K562 (cell line): ENCODE data around the gene DPP9. TPM values are rescaled to one million over a fixed set of nuclear protein-coding genes. Genes with fewer than 3 reads are reported as not detected.
A peak's percentile ranks its signal among the peaks of the same experiment; 100 is the strongest.

ENCODE experiments used
- GABPB2 ChIP-seq: fragments of 250-450 bp; sonication (Bioruptor Pico); conservative IDR thresholded peaks from 2 replicates; pipeline ENCODE4 v1.5.1; 2021; ENCODE audit warnings: mild to moderate bottlenecking
- KDM1A ChIP-seq, 2 experiments: fragments of 450-650 bp; IDR thresholded peaks; 2 replicates each; pipeline ENCODE4 v1.6.1; 2016; ENCODE audit warnings: mild to moderate bottlenecking in 2 of 2
- PHF21A ChIP-seq: fragments of 450-650 bp; IDR thresholded peaks from 2 replicates; pipeline ENCODE4 v1.6.1; 2017; ENCODE audit warnings: low read depth, borderline replicate concordance
- YY1 ChIP-seq, 3 experiments: IDR thresholded peaks; 2 replicates each; pipeline ENCODE4 v1.6.1; 2011; ENCODE audit warnings: low read length in 2 of 3, mild to moderate bottlenecking in 2 of 3, moderate library complexity in 2 of 3, borderline replicate concordance in 1 of 3, control low read depth in 1 of 3, low read depth in 1 of 3; ENCODE audit not compliant: insufficient read depth in 3 of 3, insufficient replicate concordance in 2 of 3, control insufficient read depth in 1 of 3, insufficient read length in 1 of 3; ENCODE audit errors: extremely low read depth in 1 of 3
- polyA plus RNA-seq, 8 experiments: library from polyadenylated mRNA; depleted of rRNA in 4 of 8; stranded (reverse) in 5 of 8; unstranded in 3 of 8; fragments of >200 nt; fragmentation: Nextera tagmentation in 2 of 8; fragmentation: Illumina TruSeq in 1 of 8; extraction: Ambion mirVana in 2 of 8; extraction: Trizol in 1 of 8; gene quantifications; 2 replicates each; pipeline versions ENCODE4 v1.2.1 to v1.2.3, GENCODE V29; 2011 to 2014; ENCODE audit warnings: inconsistent platforms in 1 of 8, missing spikeins in 1 of 8
- total RNA-seq, 7 experiments: library from RNA; depleted of rRNA in 6 of 7; stranded (reverse); fragments of >200 nt in 6 of 7; fragmentation: Illumina TruSeq in 2 of 7; extraction: Trizol in 2 of 7; gene quantifications; 2 replicates each; pipeline versions ENCODE4 v1.2.1 to v1.2.3, GENCODE V29; 2011 to 2021; ENCODE audit warnings: low replicate concordance in 1 of 7
- TF ChIP-seq, protein P1 (sequence below), 2 experiments: fragments of 450-650 bp; formaldehyde crosslinking in 1 of 2; IDR thresholded peaks; 2 replicates each; pipeline versions ENCODE4 v1.4.0 to v1.6.1; 2014 to 2020; ENCODE audit warnings: mild to moderate bottlenecking in 2 of 2, borderline replicate concordance in 1 of 2, low read depth in 1 of 2
- TF ChIP-seq, protein P2 (sequence below): fragments of 200-800 bp; sonication (Bioruptor generic); IDR thresholded peaks from 2 replicates; pipeline ENCODE4 v1.6.1; 2017; ENCODE audit warnings: missing genetic modification characterization, missing compliant biosample characterization
- TF ChIP-seq, protein P3 (sequence below), 3 experiments: IDR thresholded peaks in 2 of 3; conservative IDR thresholded peaks in 1 of 3; 2 replicates each; pipeline ENCODE4 v1.5.1; 2011 to 2012; ENCODE audit warnings: low read length in 3 of 3, mild to moderate bottlenecking in 3 of 3, control low read depth in 2 of 3, improper control_type of control experiment in 1 of 3, inconsistent platforms in 1 of 3, low read depth in 1 of 3, mixed read lengths in 1 of 3, moderate library complexity in 1 of 3; ENCODE audit not compliant: insufficient read depth in 2 of 3
- TF ChIP-seq, protein P4 (sequence below): sonication (generic); formaldehyde crosslinking; IDR thresholded peaks from 2 replicates; pipeline ENCODE4 v1.8.0; 2022; ENCODE audit warnings: missing genetic modification reagents, mild to moderate bottlenecking, moderate library complexity, borderline replicate concordance
- TF ChIP-seq, protein P5 (sequence below): fragments of 250-450 bp; sonication (Bioruptor Pico); IDR thresholded peaks from 2 replicates; pipeline ENCODE4 v1.4.0; 2020; ENCODE audit warnings: mild to moderate bottlenecking, moderate library complexity, borderline replicate concordance

Gene DPP9
- total and polyA plus RNA-seq, 9 of the 15 experiments (the other 6 are each of a cell fraction or from before 2014, with no cell fraction given), result 0.90 to 66.7 (median 24.5) TPM

DNA sequence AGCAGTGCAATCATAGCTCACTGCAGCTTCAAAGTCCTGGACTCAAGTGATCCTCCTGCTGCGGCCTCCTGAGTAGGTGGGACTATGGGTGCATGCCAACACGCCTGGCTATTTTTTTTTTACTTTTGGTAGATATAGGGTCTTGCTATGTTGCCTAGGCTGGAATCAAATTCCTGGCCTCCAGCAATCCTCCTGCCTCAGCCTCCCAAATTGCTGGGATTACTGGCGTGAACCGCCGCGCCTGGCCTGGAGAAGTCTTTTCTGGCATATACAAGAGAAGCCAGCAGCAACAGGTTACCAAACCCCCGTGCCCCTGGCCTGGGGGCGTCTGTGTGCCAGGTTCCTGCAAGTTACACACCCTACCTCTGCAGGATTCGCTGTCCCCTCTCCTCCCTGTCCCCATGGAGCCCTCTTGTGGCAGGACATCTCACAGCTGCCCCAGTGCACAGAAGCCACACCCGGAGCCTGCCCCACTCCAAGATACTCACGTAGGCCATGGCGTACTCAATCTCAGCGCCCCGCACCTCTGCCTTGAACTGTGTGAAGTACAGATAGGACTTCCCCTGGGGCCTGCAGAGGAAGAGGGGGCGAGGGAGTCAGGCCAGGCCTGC is 63.4 kb downstream of the DPP9 start (continued):
- TF ChIP-seq, protein P1, sequence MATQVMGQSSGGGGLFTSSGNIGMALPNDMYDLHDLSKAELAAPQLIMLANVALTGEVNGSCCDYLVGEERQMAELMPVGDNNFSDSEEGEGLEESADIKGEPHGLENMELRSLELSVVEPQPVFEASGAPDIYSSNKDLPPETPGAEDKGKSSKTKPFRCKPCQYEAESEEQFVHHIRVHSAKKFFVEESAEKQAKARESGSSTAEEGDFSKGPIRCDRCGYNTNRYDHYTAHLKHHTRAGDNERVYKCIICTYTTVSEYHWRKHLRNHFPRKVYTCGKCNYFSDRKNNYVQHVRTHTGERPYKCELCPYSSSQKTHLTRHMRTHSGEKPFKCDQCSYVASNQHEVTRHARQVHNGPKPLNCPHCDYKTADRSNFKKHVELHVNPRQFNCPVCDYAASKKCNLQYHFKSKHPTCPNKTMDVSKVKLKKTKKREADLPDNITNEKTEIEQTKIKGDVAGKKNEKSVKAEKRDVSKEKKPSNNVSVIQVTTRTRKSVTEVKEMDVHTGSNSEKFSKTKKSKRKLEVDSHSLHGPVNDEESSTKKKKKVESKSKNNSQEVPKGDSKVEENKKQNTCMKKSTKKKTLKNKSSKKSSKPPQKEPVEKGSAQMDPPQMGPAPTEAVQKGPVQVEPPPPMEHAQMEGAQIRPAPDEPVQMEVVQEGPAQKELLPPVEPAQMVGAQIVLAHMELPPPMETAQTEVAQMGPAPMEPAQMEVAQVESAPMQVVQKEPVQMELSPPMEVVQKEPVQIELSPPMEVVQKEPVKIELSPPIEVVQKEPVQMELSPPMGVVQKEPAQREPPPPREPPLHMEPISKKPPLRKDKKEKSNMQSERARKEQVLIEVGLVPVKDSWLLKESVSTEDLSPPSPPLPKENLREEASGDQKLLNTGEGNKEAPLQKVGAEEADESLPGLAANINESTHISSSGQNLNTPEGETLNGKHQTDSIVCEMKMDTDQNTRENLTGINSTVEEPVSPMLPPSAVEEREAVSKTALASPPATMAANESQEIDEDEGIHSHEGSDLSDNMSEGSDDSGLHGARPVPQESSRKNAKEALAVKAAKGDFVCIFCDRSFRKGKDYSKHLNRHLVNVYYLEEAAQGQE (IDR thresholded peaks at IDR 0.05; ENCODE audit: borderline replicate concordance), result peak; percentile 33
- TF ChIP-seq, protein P1 (CRISPR knock-in tag; IDR thresholded peaks at IDR 0.05; ENCODE audit: low read depth), result no peak
- TF ChIP-seq, protein P2, sequence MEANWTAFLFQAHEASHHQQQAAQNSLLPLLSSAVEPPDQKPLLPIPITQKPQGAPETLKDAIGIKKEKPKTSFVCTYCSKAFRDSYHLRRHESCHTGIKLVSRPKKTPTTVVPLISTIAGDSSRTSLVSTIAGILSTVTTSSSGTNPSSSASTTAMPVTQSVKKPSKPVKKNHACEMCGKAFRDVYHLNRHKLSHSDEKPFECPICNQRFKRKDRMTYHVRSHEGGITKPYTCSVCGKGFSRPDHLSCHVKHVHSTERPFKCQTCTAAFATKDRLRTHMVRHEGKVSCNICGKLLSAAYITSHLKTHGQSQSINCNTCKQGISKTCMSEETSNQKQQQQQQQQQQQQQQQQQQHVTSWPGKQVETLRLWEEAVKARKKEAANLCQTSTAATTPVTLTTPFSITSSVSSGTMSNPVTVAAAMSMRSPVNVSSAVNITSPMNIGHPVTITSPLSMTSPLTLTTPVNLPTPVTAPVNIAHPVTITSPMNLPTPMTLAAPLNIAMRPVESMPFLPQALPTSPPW (CRISPR knock-in tag), result 0 out of 2 replicates have a peak, but pooled peaks have one; percentile 17
- TF ChIP-seq, protein P3, sequence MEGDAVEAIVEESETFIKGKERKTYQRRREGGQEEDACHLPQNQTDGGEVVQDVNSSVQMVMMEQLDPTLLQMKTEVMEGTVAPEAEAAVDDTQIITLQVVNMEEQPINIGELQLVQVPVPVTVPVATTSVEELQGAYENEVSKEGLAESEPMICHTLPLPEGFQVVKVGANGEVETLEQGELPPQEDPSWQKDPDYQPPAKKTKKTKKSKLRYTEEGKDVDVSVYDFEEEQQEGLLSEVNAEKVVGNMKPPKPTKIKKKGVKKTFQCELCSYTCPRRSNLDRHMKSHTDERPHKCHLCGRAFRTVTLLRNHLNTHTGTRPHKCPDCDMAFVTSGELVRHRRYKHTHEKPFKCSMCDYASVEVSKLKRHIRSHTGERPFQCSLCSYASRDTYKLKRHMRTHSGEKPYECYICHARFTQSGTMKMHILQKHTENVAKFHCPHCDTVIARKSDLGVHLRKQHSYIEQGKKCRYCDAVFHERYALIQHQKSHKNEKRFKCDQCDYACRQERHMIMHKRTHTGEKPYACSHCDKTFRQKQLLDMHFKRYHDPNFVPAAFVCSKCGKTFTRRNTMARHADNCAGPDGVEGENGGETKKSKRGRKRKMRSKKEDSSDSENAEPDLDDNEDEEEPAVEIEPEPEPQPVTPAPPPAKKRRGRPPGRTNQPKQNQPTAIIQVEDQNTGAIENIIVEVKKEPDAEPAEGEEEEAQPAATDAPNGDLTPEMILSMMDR (IDR thresholded peaks at IDR 0.05 in 2 of 3, conservative IDR thresholded peaks at IDR 0.05 in 1 of 3; ENCODE audit: insufficient read depth in 2 of 3, low read depth in 1 of 3, low read length in 3 of 3), result peak; percentile 78 to 81 (median 78)
- TF ChIP-seq, protein P4, sequence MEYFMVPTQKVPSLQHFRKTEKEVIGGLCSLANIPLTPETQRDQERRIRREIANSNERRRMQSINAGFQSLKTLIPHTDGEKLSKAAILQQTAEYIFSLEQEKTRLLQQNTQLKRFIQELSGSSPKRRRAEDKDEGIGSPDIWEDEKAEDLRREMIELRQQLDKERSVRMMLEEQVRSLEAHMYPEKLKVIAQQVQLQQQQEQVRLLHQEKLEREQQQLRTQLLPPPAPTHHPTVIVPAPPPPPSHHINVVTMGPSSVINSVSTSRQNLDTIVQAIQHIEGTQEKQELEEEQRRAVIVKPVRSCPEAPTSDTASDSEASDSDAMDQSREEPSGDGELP (CRISPR knock-in tag), result peak; percentile 62; the same call in 1 of the 2 replicates
- no peak for TF ChIP-seq GABPB2
- TF ChIP-seq PHF21A, result 0 out of 2 replicates have a peak, but pooled peaks have one; percentile 47
- peak; percentile 37 to 48; a peak in 3 of 4 replicates for TF ChIP-seq KDM1A (IDR thresholded peaks at IDR 0.05)
- TF ChIP-seq, protein P5, sequence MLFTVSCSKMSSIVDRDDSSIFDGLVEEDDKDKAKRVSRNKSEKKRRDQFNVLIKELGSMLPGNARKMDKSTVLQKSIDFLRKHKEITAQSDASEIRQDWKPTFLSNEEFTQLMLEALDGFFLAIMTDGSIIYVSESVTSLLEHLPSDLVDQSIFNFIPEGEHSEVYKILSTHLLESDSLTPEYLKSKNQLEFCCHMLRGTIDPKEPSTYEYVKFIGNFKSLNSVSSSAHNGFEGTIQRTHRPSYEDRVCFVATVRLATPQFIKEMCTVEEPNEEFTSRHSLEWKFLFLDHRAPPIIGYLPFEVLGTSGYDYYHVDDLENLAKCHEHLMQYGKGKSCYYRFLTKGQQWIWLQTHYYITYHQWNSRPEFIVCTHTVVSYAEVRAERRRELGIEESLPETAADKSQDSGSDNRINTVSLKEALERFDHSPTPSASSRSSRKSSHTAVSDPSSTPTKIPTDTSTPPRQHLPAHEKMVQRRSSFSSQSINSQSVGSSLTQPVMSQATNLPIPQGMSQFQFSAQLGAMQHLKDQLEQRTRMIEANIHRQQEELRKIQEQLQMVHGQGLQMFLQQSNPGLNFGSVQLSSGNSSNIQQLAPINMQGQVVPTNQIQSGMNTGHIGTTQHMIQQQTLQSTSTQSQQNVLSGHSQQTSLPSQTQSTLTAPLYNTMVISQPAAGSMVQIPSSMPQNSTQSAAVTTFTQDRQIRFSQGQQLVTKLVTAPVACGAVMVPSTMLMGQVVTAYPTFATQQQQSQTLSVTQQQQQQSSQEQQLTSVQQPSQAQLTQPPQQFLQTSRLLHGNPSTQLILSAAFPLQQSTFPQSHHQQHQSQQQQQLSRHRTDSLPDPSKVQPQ (CRISPR knock-in tag), result no peak
- peak in 1 of 3 experiments; percentile 8 for TF ChIP-seq YY1 (IDR thresholded peaks at IDR 0.05; ENCODE audit: borderline replicate concordance in 1 of 3, control insufficient read depth in 1 of 3, extremely low read depth in 1 of 3, insufficient read depth in 3 of 3, insufficient read length in 1 of 3, insufficient replicate concordance in 2 of 3, low read depth in 1 of 3, low read length in 2 of 3)
